Amygdala (tissue), 56 donors: ENCODE measurements around the gene SPHK1.
A peak's percentile ranks its signal among the peaks of the same experiment; 100 is the strongest.

Experiments
- DNase-seq, 56 donors: peaks; one replicate each; lab custom pipeline; 2025; lab: John Stamatoyannopoulos, UW

SPHK1 gene

GRCh38 chr17:76404976-76405563 lies 20.7 kb downstream of the SPHK1 start:
- peak in 1 of 56 donors; percentile 27 for DNase-seq

DNA sequence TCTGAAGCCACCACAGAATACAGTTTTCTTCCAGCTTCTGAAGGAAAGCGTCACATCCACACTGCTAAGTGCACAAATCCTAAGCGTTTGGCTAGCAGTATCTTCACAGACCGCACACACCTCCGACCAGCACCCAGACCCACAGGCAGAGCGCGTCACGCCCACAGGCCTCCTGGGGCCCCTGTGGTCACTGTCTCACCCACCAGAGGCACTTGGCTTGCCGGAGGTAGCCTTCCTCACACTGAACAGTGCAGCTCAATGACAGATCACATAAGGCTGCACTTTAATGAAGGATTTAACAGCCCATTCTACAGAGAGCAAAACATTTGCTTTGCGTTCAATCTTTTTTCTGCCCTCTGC lies 21.2 kb downstream of the SPHK1 start:
- no peak for DNase-seq

DNA sequence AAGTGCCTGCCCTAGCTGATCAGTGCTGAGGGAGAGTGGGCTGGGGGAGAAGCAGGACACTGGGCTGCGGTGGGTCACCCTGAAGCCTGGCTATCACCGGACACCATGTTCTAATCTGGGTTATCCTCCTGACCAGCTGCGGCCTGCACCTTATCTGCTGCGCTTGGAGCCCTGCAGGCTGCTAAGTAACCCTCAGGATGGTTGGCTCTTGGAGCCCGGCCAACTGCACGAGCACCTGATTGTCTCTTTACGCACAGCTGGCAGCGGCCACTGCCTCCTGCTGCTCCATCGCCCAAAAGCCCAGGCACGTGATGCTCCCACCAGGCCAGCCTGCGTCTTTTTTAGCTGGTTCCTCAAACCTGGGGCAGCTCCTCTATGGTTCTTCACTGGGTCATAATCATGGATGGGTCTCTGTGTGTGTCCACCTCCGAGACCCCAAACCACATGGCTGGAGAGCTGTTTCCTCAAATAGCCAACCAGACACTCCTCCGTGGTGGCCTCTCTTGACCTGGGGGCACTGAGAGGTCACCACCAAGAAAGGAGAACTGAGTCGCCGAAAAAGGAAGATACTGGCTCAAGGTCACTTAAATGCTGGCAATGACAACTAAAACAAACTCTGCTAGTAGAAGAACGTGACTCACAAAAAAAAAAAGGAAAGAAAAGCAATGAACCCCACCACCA lies 21.7 kb downstream of the SPHK1 start:
- DNase-seq = peak in 2 of 56 donors; percentile 17 to 46

DNA sequence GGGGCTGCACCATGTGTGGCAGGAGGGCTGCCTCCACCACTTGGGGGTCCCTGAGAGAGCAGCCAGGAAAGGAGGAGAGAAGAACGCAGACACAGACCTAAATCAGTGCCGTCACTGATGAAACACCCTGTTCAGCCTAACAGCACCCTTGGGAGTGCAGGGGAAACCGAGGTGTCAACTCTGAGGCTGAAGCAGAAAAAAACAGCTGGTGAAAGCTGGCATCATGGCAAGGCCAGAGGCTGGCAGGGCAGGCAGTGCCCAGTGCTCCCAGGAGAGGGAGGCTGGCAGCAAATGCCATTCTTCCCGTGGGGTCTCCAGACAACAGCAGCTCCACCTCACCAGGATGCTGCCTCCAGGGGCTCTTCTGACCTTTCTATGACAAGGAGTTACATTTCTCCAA lies 23.1 kb downstream of the SPHK1 start:
- no peak for DNase-seq

DNA sequence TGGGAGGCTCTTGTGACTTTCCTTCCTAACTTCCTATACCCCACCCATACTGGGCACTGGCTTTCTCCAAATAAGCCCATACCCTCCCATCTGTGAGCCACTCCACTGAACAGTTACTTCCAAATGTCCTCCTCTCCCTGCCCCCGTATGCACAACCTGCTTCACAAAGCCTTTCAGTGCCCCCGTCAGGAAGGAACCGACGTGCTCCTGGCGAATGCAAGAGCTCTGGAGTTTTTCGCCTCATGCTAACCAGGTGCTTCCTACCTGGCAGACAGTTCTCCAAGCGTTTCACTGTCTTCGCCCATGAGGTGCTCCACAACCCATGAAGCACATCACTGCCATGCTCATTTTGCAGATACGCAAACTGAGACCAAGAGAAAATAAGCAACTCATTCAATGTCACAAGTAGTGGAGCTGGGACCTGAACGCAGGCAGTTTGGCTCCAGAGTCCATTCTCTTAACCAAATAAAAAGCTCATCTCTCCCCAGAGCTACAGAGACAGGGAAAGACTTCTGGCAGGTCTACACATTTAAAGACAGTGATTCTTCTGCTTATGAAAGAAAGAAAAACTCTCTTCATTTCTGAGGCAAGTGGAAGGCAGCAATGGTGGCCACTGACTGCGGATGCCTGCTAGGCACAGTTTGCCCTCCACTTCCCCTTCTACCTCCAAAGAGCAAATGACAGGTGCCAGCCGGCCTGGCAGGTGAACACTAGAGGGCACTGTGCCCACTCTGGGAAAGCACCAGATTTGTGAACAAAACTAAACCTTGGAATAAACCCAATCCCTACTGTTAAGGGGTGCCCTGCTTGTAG lies 23.8 kb downstream of the SPHK1 start:
- peak in 7 of 56 donors; percentile 6 to 42 (median 23) for DNase-seq

- no peak for DNase-seq
These were observed 26.0 kb downstream of the SPHK1 start for GRCh38 chr17:76410328-76410965.

- no peak for DNase-seq
These were observed 26.8 kb downstream of the SPHK1 start for GRCh38 chr17:76411247-76411646.

DNA sequence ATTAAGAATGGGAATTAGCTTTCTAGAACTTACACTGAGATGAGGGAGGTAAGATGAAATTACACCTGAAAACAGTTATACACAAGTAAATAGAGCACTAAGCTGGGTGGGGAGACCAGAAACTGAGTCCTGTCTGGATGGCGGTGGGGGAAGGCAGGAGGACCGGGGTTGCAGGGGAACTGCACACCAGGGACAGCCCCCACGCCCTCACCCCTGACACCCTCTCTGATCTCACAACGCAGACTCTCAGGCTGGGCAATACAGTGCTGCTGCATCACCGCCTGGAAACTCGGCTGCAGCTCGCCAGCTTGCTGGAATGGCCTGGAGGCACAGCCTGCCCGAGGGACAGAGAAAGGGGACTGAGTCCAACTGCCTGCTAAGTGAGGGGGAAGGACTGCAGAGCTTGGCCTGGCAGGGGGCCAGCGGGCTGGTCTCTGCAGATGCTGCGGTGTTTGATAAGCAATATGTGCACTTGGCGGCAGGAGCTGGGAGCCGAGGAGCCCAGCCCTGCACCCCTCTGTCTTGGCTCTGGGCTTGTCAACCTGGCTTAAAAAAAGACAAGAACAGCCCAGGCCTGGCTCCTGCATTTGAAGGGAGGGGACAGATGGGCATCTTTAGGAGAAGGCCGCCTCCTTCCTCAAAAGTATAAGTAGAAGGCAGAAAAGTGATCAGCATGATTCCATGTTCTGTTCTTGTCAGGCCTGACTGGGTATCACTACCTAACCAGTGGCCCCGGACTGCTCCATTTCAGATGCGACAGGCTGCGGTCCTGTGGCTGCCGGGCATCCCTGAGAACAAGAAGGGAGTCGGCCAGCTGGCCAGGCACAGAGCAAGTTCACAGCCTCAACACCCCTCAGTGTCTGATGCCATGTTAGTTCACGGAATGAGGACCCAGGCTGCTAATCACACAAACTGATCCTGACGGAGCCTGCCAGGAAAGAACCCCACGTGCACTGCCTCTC lies 30.2 kb downstream of the SPHK1 start:
- DNase-seq = peak in 44 of 56 donors; percentile 9 to 79 (median 44)

- DNase-seq = no peak
These were observed 31.4 kb downstream of the SPHK1 start for GRCh38 chr17:76415786-76416185.

GRCh38 chr17:76416457-76416856 lies 32.0 kb downstream of the SPHK1 start:
- no peak for DNase-seq

DNA sequence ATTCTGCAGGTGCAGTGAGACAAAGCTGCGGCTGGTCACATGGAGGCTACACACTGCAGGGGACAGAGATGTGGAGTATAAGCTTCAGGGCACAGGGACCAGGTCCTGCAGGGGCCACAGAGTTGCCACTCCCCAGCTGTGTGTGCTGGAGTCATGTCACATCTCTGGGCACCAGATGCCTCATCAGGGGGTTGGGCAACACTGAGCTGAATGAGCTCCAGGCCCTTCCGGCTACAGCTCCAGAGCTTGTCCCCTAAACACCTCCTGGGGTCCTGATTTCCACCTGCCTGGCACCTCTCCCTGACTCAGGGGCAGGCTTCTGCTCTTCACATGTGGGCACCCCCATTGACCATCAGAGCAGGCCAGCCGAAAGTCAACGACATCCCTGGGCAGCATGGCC lies 32.5 kb downstream of the SPHK1 start:
- DNase-seq = no peak

DNA sequence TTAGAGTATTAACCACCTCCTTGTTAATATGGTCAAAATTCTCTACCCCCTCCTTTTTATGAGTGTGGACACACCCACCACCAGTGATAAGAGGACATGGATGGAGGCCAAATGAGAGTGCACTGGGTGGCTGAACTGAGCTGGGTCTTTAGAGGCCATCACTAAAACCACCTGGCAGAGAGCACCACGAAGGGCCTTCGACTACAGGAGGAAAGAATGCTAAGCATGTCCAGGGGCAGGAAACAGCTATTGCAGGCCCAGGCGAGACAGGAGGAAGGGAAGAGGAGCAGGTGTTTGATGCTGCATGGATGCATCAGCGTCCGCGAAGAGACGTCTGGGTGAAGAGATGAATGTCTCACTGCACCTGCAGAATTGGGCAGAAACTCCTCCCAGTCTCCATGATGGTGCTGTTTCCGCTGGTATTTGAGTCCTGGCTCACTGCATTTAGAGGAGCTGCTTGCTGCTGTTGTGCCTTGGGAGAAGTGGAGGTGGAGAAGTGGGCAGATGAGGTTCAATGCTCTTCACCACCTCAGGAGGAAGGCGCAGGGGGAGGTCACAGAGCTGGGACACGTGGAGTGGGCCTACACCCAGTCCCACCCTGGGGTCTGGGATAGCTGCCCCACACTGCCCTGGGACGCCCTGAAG lies 33.2 kb downstream of the SPHK1 start:
- DNase-seq = no peak

DNA sequence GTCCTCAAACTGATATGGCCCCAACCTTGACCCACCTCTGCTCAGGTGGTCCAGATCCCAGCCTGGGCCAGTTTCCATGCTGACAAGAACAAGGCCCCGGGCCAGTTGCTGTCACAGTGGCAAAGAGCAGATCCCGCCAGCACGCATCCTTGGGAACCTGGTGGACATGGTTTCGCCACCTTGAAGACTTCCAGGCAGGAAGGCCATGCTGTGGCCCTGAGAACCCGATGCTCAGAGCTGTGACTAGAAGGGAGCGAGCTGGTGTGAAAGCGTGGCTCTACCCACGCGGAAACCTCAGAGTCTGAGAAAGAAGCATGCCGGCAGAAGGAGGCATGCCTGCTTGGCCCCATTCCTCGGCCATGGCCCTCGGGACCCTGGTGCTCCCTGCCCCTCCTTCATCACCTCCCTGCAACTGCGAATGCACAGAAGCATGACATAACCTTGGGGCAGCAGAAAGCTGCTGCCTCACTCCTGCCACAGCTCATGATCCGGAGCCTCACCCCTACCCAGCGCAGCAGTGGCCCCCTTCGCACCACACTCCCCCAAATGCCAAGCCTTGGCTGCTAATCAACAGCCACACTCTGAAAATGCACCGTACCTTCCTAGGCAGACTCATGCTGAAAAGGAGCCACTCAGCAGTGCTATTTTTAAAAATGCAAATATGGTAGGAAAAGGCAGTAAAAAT lies 35.3 kb downstream of the SPHK1 start:
- peak in 1 of 56 donors; percentile 26 for DNase-seq

DNA sequence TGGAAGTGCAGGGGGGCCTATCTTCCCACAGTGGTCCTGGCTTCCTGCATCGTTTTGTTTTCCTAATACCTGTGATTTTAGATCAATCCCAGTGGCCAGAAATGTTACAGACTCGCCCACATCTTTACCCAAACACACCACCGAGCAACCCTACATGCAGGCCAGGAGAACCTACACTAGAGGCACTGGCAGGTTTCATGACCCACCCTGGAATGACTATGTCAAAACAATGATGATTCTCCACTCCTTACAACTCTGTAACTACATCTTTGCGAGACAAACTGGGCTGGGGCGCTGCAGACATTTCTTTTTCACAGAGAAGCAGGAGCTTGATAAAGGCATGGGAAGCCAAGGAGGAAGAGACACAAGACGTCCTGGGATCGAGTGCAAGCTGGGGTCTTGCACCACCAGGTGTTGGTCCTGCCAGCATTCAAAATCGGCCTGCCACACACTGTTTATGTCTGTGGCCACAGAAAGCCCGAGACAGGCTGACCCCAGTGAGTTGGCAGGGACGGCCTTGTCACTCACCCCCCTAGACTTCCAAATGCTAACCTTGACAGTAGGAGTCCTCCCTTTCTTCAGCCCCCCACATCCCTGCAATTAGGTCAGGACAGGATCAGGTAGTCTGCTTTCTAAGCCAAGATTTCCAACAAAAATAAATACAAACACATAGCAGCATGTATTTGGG lies 36.1 kb downstream of the SPHK1 start:
- no peak for DNase-seq

DNA sequence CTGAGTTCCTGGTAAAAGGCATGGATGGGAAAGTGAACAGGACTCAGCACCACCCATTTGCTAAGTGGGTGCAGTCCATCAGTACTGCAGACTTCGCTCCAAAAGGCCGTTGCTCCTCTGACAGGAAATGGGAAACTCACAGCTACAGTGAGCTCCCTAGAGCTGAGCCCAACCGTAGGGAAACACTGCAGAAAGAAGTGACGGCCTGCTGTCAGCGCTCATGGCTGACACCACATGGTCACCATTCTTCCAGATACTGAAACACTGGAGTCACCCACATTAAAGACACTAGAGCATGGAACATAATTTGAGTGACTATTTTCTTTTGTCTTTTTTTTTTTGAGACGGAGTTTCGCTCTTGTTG lies 36.6 kb downstream of the SPHK1 start:
- DNase-seq = peak in 1 of 56 donors; percentile 11

- DNase-seq = no peak
These were observed 38.0 kb downstream of the SPHK1 start for GRCh38 chr17:76422406-76422805.

DNA sequence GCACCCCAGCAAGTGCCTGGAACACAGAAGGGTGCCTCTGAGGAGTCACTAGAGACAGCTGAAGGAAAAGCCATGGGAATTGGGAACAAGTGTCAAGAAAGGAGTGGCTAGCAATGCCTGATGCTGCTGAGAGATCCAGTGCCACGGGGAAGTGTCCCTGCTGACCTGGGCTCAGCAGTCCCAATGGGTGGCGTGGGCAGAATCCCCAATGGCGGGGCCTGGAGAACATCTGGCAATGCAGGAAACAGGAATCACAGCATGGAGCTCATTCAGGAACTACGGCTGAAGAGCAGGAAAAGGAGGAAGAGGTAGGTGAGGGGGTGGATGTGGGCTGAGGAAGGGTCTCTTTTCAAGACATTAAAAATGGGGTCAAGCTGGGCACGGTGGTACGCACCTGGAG lies 38.5 kb downstream of the SPHK1 start:
- DNase-seq = no peak

GRCh38 chr17:76426853-76427252 lies 42.4 kb downstream of the SPHK1 start:
- no peak for DNase-seq
